ENCODE results near the gene IL18BP.

- TF ChIP-seq CTCF (conservative IDR thresholded peaks at IDR 0.05; ENCODE audit: low read depth, low read length) (no peak), EZH2 (IDR thresholded peaks at IDR 0.05; ENCODE audit: borderline replicate concordance, low read depth, low read length, poor library complexity, severe bottlenecking) (no peak)
These were observed 41.2 kb downstream of the IL18BP start for GRCh38 chr11:72039856-72040401.

Measured in A673 (cell line).